ENCODE results near the gene ZNF518A. TPM values are rescaled to one million over a fixed set of nuclear protein-coding genes. Genes with fewer than 3 reads are reported as not detected.

Gene ZNF518A
- total and polyA plus RNA-seq, 2 experiments from 2014 or later = 6.8 to 8.9 TPM

DNA sequence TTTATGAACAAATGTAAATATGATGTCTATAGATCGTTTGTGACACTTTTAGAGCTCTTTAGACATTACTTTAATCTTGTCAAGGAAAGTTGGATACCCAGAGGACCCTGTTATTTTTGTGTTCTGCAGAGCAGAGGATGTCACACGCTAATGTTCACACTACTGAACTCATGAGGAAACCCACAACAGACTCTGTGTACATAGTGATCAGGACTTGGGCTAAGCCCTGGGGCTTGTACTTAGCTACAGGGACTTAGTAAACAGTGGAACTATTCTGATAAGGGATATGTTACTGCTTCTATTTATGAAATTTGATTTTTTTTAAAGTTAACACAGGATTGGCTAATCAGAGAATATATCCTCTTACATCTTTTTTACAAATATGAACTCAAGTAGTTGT, 36.1 kb upstream of the ZNF518A start:
- H3K27ac ChIP-seq = no peak overlapping the region
- H3K9me3 ChIP-seq (ENCODE audit: low read depth) = no peaks in the 10 kb centered on the region
- no peak overlapping the region for H3K4me2 ChIP-seq (ENCODE audit: unreplicated experiment)
- H3K79me2 ChIP-seq (ENCODE audit: insufficient read depth) = no peaks in the 10 kb centered on the region
- no peaks in the 10 kb centered on the region for H4K20me1 ChIP-seq (ENCODE audit: insufficient read depth)
- H3K4me3 ChIP-seq = no peak overlapping the region
- WGBS, 2 experiments (ENCODE audit: low coverage in 1 of 2, low lambda C conversion rate in 2 of 2, missing lambda C conversion rate in 2 of 2) = 16 to 31% methylated on average over 2 of the region's 2 CpGs
- H2AFZ ChIP-seq = no peak overlapping the region
- no peaks in the 10 kb centered on the region; the same call in 1 of the 2 replicates for H3F3A ChIP-seq (ENCODE audit: insufficient read depth)
- no peaks in the 10 kb centered on the region for H3K36me3 ChIP-seq (ENCODE audit: low read depth)
- peaks cover 6% of the 10 kb centered on the region; the same call in 1 of the 2 replicates for H3K27me3 ChIP-seq (replicated peaks; ENCODE audit: insufficient read depth)
- no peaks in the 10 kb centered on the region for H3K4me1 ChIP-seq (ENCODE audit: insufficient read depth)
- in situ Hi-C loops (cut with MboI) = no loop called here
- DNase-seq = no peak
- H3K9me2 ChIP-seq (ENCODE audit: insufficient read depth) = peaks cover 5% of the 10 kb centered on the region
- no peak overlapping the region for H3K9ac ChIP-seq
- TF ChIP-seq EZH2 (IDR thresholded peaks at IDR 0.05; ENCODE audit: insufficient read depth, poor library complexity, severe bottlenecking) = no peak
- TF ChIP-seq EZH2phosphoT487 (IDR thresholded peaks at IDR 0.05; ENCODE audit: insufficient read depth, low read depth) = no peak

DNA sequence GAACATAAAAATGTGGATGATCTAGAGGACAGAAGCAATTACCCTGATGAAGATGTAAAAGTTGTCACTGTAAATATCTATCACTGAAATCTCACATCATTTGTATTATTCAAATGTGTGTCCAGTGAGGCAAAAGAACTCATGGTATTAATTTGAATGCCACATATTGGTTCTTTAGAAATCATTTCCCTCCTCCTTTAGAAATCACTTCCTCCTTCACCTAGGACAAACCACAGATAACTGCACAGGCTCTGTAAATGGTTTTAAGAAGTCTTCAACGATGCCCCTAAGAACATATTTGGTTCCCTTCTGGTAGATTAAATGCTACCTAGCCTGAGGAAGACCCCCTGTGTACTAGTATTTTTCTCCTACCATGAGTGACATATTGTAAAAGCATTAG, 33.1 kb upstream of the ZNF518A start:
- no peak overlapping the region for H3K4me2 ChIP-seq (ENCODE audit: unreplicated experiment)
- no peaks in the 10 kb centered on the region for H4K20me1 ChIP-seq (ENCODE audit: insufficient read depth)
- TF ChIP-seq EZH2 (IDR thresholded peaks at IDR 0.05; ENCODE audit: insufficient read depth, poor library complexity, severe bottlenecking) (no peak), EZH2phosphoT487 (IDR thresholded peaks at IDR 0.05; ENCODE audit: insufficient read depth, low read depth) (no peak)
- no peaks in the 10 kb centered on the region for H3K4me1 ChIP-seq (ENCODE audit: insufficient read depth)
- no peaks in the 10 kb centered on the region for H3F3A ChIP-seq (ENCODE audit: insufficient read depth)
- in situ Hi-C loops (cut with MboI) = no loop called here
- no peaks in the 10 kb centered on the region for H3K36me3 ChIP-seq (ENCODE audit: low read depth)
- no peak overlapping the region for H3K9ac ChIP-seq
- no peak overlapping the region for H3K4me3 ChIP-seq
- peaks cover 9% of the 10 kb centered on the region for H3K27me3 ChIP-seq (replicated peaks; ENCODE audit: insufficient read depth)
- no peak for DNase-seq
- no peak overlapping the region for H2AFZ ChIP-seq
- H3K9me2 ChIP-seq (ENCODE audit: insufficient read depth) = no peaks in the 10 kb centered on the region
- no peak overlapping the region for H3K27ac ChIP-seq
- H3K79me2 ChIP-seq (ENCODE audit: insufficient read depth) = no peaks in the 10 kb centered on the region
- whole genome bisulfite sequencing, 2 experiments (ENCODE audit: low coverage in 1 of 2, low lambda C conversion rate in 2 of 2, missing lambda C conversion rate in 2 of 2) = 14 to 19% methylated on average over 1 of the region's 1 CpG
- H3K9me3 ChIP-seq (ENCODE audit: low read depth) = no peaks in the 10 kb centered on the region

DNA sequence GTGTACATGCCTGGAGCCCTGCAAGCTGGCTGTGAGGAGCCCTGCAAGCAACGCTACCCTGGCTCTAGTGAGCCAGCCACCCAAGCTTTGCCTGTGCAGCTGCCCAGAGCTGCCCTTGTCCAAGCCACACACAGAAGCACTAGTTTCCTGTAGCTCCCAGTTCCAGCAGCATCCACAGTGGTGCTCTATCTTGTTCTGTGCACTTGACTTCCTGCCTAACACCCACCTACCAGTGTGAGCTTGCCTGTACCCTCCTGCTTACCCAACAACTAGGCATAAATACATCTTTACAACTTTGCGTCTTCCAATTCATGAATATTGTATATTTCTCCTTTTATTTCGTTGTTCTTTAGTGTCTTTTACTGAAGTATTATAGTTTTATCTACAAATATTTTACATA, 32.2 kb upstream of the ZNF518A start:
- Histone ChIP-seq H3K4me1 (ENCODE audit: insufficient read depth) (no peaks in the 10 kb centered on the region), H3K79me2 (ENCODE audit: insufficient read depth) (no peaks in the 10 kb centered on the region), H3K4me3 (no peak overlapping the region), H4K20me1 (ENCODE audit: insufficient read depth) (no peaks in the 10 kb centered on the region), H3K9ac (no peak overlapping the region), H2AFZ (no peak overlapping the region), H3K36me3 (ENCODE audit: low read depth) (no peaks in the 10 kb centered on the region), H3K27ac (no peak overlapping the region), H3K9me2 (ENCODE audit: insufficient read depth) (no peaks in the 10 kb centered on the region), H3K4me2 (ENCODE audit: unreplicated experiment) (no peak overlapping the region), H3K9me3 (ENCODE audit: low read depth) (no peaks in the 10 kb centered on the region), H3F3A (ENCODE audit: insufficient read depth) (no peaks in the 10 kb centered on the region), H3K27me3 (replicated peaks; ENCODE audit: insufficient read depth) (peaks cover 9% of the 10 kb centered on the region)
- in situ Hi-C loops (cut with MboI) = no loop called here
- 42 to 48% methylated on average over 3 of the region's 3 CpGs for WGBS, 2 experiments (ENCODE audit: low coverage in 1 of 2, low lambda C conversion rate in 2 of 2, missing lambda C conversion rate in 2 of 2)
- no peak for TF ChIP-seq EZH2phosphoT487 (IDR thresholded peaks at IDR 0.05; ENCODE audit: insufficient read depth, low read depth)
- no peak for TF ChIP-seq EZH2 (IDR thresholded peaks at IDR 0.05; ENCODE audit: insufficient read depth, poor library complexity, severe bottlenecking)
- no peak for DNase-seq

DNA sequence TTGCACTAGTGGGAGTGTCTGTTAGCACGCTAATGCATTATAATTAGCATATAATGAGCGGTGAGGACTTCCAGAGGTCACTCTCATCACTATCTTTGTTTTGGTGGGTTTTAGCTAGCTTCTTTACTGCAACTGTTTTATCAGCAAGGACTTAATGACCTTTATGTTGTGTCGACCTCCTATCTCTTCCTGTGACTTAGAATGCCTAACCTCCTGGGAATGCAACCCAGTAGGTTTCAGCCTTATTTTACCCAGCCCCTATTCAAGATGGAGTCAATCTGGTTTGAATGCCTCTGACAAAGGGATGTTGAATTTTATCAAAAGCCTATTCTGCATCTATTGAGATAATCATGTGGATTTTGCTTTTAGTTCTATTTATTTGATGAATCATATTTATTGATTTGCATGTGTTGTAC, 22.5 kb upstream of the ZNF518A start:
- Histone ChIP-seq H3K27ac (no peak overlapping the region), H3F3A (ENCODE audit: insufficient read depth) (no peaks in the 10 kb centered on the region), H3K79me2 (ENCODE audit: insufficient read depth) (no peaks in the 10 kb centered on the region), H4K20me1 (ENCODE audit: insufficient read depth) (no peaks in the 10 kb centered on the region), H2AFZ (no peak overlapping the region), H3K4me2 (ENCODE audit: unreplicated experiment) (no peak overlapping the region), H3K4me1 (ENCODE audit: insufficient read depth) (no peaks in the 10 kb centered on the region), H3K9me3 (ENCODE audit: low read depth) (no peaks in the 10 kb centered on the region), H3K4me3 (no peak overlapping the region), H3K27me3 (replicated peaks; ENCODE audit: insufficient read depth) (peaks cover 21% of the 10 kb centered on the region), H3K36me3 (ENCODE audit: low read depth) (no peaks in the 10 kb centered on the region), H3K9me2 (ENCODE audit: insufficient read depth) (no peaks in the 10 kb centered on the region), H3K9ac (no peak overlapping the region)
- TF ChIP-seq EZH2 (IDR thresholded peaks at IDR 0.05; ENCODE audit: insufficient read depth, poor library complexity, severe bottlenecking) = no peak
- no peak for DNase-seq
- WGBS, 2 experiments (ENCODE audit: low coverage in 1 of 2, low lambda C conversion rate in 2 of 2, missing lambda C conversion rate in 2 of 2) = 29 to 34% methylated on average over 3 of the region's 3 CpGs
- in situ Hi-C loops (cut with MboI) = no loop called here

DNA sequence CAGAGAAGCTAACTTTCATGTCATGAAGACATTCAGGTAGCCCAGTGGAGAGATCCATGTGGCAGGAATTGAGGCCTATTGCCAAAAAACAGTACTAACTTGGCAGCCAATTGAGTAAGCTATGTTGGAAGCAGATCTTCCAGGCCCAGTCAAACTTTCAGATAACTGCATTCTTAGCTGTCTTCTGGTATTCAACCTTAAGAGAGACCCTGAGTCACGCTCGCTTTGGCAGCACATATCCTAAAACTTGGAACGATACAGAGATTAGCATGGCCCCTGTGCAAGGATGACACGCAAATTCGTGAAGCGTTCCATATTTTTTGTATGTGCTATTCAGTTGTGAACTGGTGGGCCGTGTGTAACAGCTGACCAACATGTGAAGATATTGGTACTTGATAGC, 17.6 kb upstream of the ZNF518A start:
- Histone ChIP-seq H2AFZ (no peak overlapping the region), H3K36me3 (ENCODE audit: low read depth) (no peaks in the 10 kb centered on the region), H3K9ac (no peak overlapping the region), H3F3A (ENCODE audit: insufficient read depth) (no peaks in the 10 kb centered on the region), H4K20me1 (ENCODE audit: insufficient read depth) (no peaks in the 10 kb centered on the region), H3K27me3 (replicated peaks; ENCODE audit: insufficient read depth) (peaks cover 21% of the 10 kb centered on the region), H3K79me2 (ENCODE audit: insufficient read depth) (no peaks in the 10 kb centered on the region), H3K9me3 (ENCODE audit: low read depth) (no peaks in the 10 kb centered on the region), H3K4me3 (no peak overlapping the region), H3K4me2 (ENCODE audit: unreplicated experiment) (no peak overlapping the region), H3K9me2 (ENCODE audit: insufficient read depth) (no peaks in the 10 kb centered on the region), H3K4me1 (ENCODE audit: insufficient read depth) (no peaks in the 10 kb centered on the region), H3K27ac (no peak overlapping the region)
- DNase-seq = no peak
- in situ Hi-C loops (cut with MboI) = no loop called here
- TF ChIP-seq EZH2 (IDR thresholded peaks at IDR 0.05; ENCODE audit: insufficient read depth, poor library complexity, severe bottlenecking) (no peak), EZH2phosphoT487 (IDR thresholded peaks at IDR 0.05; ENCODE audit: insufficient read depth, low read depth) (no peak)
- 59 to 63% methylated on average over 7 of the region's 7 CpGs for WGBS, 2 experiments (ENCODE audit: low coverage in 1 of 2, low lambda C conversion rate in 2 of 2, missing lambda C conversion rate in 2 of 2)

Data from GM23248 (cell line).